ENCODE measurements around the gene HSPA4. TPM values are rescaled to one million over a fixed set of nuclear protein-coding genes. Genes with fewer than 3 reads are reported as not detected.

The HSPA4 gene
- total RNA-seq, 1 donor from 2014 or later, result 96.6 TPM

GRCh38 chr5:133108481-133108921 is 56.7 kb downstream of the HSPA4 start:
- Mint-ChIP-seq H3K27ac (ENCODE audit: unreplicated experiment) (no peak overlapping the region), H3K36me3 (ENCODE audit: unreplicated experiment) (peaks cover 5% of the 10 kb centered on the region), H3K4me1 (ENCODE audit: low read depth, unreplicated experiment) (peaks cover 14% of the 10 kb centered on the region), H3K4me3 (ENCODE audit: unreplicated experiment) (no peak overlapping the region), H3K9me3 (ENCODE audit: unreplicated experiment) (peaks cover 6% of the 10 kb centered on the region), H3K27me3 (ENCODE audit: unreplicated experiment) (no peaks in the 10 kb centered on the region)
- no peak for DNase-seq
- TF ChIP-seq, protein P1, sequence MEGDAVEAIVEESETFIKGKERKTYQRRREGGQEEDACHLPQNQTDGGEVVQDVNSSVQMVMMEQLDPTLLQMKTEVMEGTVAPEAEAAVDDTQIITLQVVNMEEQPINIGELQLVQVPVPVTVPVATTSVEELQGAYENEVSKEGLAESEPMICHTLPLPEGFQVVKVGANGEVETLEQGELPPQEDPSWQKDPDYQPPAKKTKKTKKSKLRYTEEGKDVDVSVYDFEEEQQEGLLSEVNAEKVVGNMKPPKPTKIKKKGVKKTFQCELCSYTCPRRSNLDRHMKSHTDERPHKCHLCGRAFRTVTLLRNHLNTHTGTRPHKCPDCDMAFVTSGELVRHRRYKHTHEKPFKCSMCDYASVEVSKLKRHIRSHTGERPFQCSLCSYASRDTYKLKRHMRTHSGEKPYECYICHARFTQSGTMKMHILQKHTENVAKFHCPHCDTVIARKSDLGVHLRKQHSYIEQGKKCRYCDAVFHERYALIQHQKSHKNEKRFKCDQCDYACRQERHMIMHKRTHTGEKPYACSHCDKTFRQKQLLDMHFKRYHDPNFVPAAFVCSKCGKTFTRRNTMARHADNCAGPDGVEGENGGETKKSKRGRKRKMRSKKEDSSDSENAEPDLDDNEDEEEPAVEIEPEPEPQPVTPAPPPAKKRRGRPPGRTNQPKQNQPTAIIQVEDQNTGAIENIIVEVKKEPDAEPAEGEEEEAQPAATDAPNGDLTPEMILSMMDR (IDR thresholded peaks at IDR 0.05; ENCODE audit: partially characterized antibody, unreplicated experiment), result no peak

- DNase-seq, result no peak
- Mint-ChIP-seq H3K36me3 (ENCODE audit: unreplicated experiment) (peaks cover 5% of the 10 kb centered on the region), H3K9me3 (ENCODE audit: unreplicated experiment) (peaks cover 6% of the 10 kb centered on the region), H3K27ac (ENCODE audit: unreplicated experiment) (peak overlapping the region; percentile 76), H3K4me1 (ENCODE audit: low read depth, unreplicated experiment) (peaks cover 16% of the 10 kb centered on the region), H3K27me3 (ENCODE audit: unreplicated experiment) (peaks cover 2% of the 10 kb centered on the region), H3K4me3 (ENCODE audit: unreplicated experiment) (no peak overlapping the region)
- TF ChIP-seq, protein P1 (IDR thresholded peaks at IDR 0.05; ENCODE audit: partially characterized antibody, unreplicated experiment), result no peak
Measured at GRCh38 chr5:133109655-133110483, 58.1 kb downstream of the HSPA4 start.

GRCh38 chr5:133110709-133111108 is 58.9 kb downstream of the HSPA4 start:
- H3K36me3 Mint-ChIP-seq (ENCODE audit: unreplicated experiment), result peaks cover 5% of the 10 kb centered on the region
- H3K27ac Mint-ChIP-seq (ENCODE audit: unreplicated experiment), result no peak overlapping the region
- H3K4me1 Mint-ChIP-seq (ENCODE audit: low read depth, unreplicated experiment), result peaks cover 16% of the 10 kb centered on the region
- no peak overlapping the region for H3K4me3 Mint-ChIP-seq (ENCODE audit: unreplicated experiment)
- peaks cover 6% of the 10 kb centered on the region for H3K9me3 Mint-ChIP-seq (ENCODE audit: unreplicated experiment)
- TF ChIP-seq, protein P1 (IDR thresholded peaks at IDR 0.05; ENCODE audit: partially characterized antibody, unreplicated experiment), result no peak
- H3K27me3 Mint-ChIP-seq (ENCODE audit: unreplicated experiment), result peaks cover 2% of the 10 kb centered on the region
- DNase-seq, result no peak

DNA sequence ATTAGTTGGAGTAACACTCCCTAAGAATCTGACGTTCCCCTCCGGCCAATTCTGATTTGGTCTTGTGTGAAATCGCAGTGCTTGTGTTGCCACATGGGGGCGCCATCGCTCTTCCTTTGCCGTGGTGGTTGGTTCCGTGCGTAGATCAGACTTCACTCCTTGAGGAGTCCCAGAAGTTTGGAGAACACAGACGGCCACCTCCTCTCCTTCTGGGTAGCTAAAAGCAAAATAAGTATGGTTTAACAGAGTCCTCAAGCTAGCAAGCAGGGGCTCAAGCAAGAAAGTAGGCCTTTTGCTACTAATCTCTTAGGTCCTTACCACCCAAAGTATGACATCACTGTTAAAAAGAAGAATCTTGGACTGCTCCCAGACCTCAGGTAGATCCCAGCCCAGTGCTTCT is 59.5 kb downstream of the HSPA4 start:
- H3K9me3 Mint-ChIP-seq (ENCODE audit: unreplicated experiment), result peaks cover 6% of the 10 kb centered on the region
- TF ChIP-seq, protein P1 (IDR thresholded peaks at IDR 0.05; ENCODE audit: partially characterized antibody, unreplicated experiment), result peak; percentile 90

GRCh38 chr5:133112026-133112660 is 60.3 kb downstream of the HSPA4 start:
- Mint-ChIP-seq H3K4me3 (ENCODE audit: unreplicated experiment) (no peak overlapping the region), H3K27ac (ENCODE audit: unreplicated experiment) (no peak overlapping the region), H3K4me1 (ENCODE audit: low read depth, unreplicated experiment) (peaks cover 17% of the 10 kb centered on the region), H3K36me3 (ENCODE audit: unreplicated experiment) (peaks cover 4% of the 10 kb centered on the region), H3K9me3 (ENCODE audit: unreplicated experiment) (peaks cover 4% of the 10 kb centered on the region), H3K27me3 (ENCODE audit: unreplicated experiment) (peaks cover 2% of the 10 kb centered on the region)
- TF ChIP-seq, protein P1 (IDR thresholded peaks at IDR 0.05; ENCODE audit: partially characterized antibody, unreplicated experiment), result no peak
- no peak for DNase-seq

More for the DNA sequence above, 59.5 kb downstream of the HSPA4 start:
- peaks cover 5% of the 10 kb centered on the region for H3K36me3 Mint-ChIP-seq (ENCODE audit: unreplicated experiment)
- no peak overlapping the region for H3K4me3 Mint-ChIP-seq (ENCODE audit: unreplicated experiment)
- no peak overlapping the region for H3K27ac Mint-ChIP-seq (ENCODE audit: unreplicated experiment)
- peaks cover 2% of the 10 kb centered on the region for H3K27me3 Mint-ChIP-seq (ENCODE audit: unreplicated experiment)
- peaks cover 17% of the 10 kb centered on the region for H3K4me1 Mint-ChIP-seq (ENCODE audit: low read depth, unreplicated experiment)
- DNase-seq, result peak; percentile 85
